Inflammatory macrophage treated with lipopolysaccharide for 1 hour (primary cell): ENCODE measurements around the gene HSDL1.

ENCODE experiments used
- DNase-seq, 2 donors: peaks; one replicate each; pipeline ENCODE4 v3.0.0-alpha.2; 2020 to 2022

The HSDL1 gene

GRCh38 chr16:84079664-84080063, 65.3 kb downstream of the HSDL1 start:
- no peak for DNase-seq

- DNase-seq, result no peak
These were observed 69.6 kb downstream of the HSDL1 start for GRCh38 chr16:84075376-84075775.

- no peak for DNase-seq
These were observed 70.3 kb downstream of the HSDL1 start for GRCh38 chr16:84074721-84075120.
